Measurements from ENCODE around the gene SMPD3. TPM values are rescaled to one million over a fixed set of nuclear protein-coding genes. Genes with fewer than 3 reads are reported as not detected.

Gene SMPD3
- total and polyA plus RNA-seq, 2 of the 8 experiments (the other 6 are each of a cell fraction or from before 2014, with no cell fraction given) = 0.39 to 1.3 TPM

GRCh38 chr16:68343137-68343536 lies 105.2 kb downstream of the SMPD3 start:
- Histone ChIP-seq H3K56ac (replicated peaks; ENCODE audit: insufficient read length, low read depth, low read length) (no peak overlapping the region), H3K14ac (ENCODE audit: insufficient read length) (no peak overlapping the region), H2AFZ (ENCODE audit: low read length) (no peak overlapping the region), H3K4me1 (replicated peaks in 1 of 4; ENCODE audit: control insufficient read depth in 3 of 4, insufficient read depth in 4 of 4, low read length in 3 of 4) (no peaks in the 10 kb centered on the region), H2BK12ac (ENCODE audit: low read depth, low read length) (no peak overlapping the region), H2BK15ac (ENCODE audit: low read length) (no peak overlapping the region), H3K36me3 (ENCODE audit: control insufficient read depth in 2 of 4, insufficient read depth in 4 of 4, low read length in 3 of 4) (peaks cover 17 to 49% (median 26%) of the 10 kb centered on the region in 4 experiments), H3K79me2 (ENCODE audit: control insufficient read depth in 1 of 2, insufficient read depth in 2 of 2, low read length in 2 of 2) (no peaks in the 10 kb centered on the region), H2AK5ac (ENCODE audit: low read depth, low read length) (no peak overlapping the region), H4K91ac (replicated peaks; ENCODE audit: insufficient read length, low read length) (no peak overlapping the region), H3K79me1 (ENCODE audit: low read depth, low read length) (peaks cover 2% of the 10 kb centered on the region; the same call in 1 of the 2 replicates), H4K8ac (ENCODE audit: extremely low read depth, insufficient read depth, low read length) (no peak overlapping the region), H3K4me3 (ENCODE audit: extremely low read depth in 1 of 4, insufficient read depth in 2 of 4, low read depth in 3 of 4, low read length in 4 of 4) (no peak overlapping the region), H3K9me3 (ENCODE audit: insufficient read depth in 2 of 2, low read depth in 1 of 2, low read length in 1 of 2) (no peaks in the 10 kb centered on the region), H3K27me3 (replicated peaks in 1 of 4; ENCODE audit: control insufficient read depth in 3 of 4, extremely low read depth in 1 of 4, insufficient read depth in 3 of 4, low read length in 3 of 4) (no peaks in the 10 kb centered on the region; a peak in 1 of 7 replicates), H2BK5ac (ENCODE audit: low read depth, low read length) (no peak overlapping the region), H3K4ac (replicated peaks; ENCODE audit: insufficient read length, low read depth, low read length) (no peak overlapping the region), H3K27ac (ENCODE audit: low read depth, low read length) (no peak overlapping the region), H3K23ac (ENCODE audit: insufficient read length) (no peak overlapping the region), H4K20me1 (replicated peaks in 1 of 2; ENCODE audit: control insufficient read depth in 1 of 2, insufficient read depth in 2 of 2, low read length in 2 of 2) (peaks cover 1 to 2% of the 10 kb centered on the region in 2 experiments), H3K9ac (replicated peaks in 1 of 4; ENCODE audit: extremely low read depth in 1 of 4, low read depth in 3 of 4, low read length in 3 of 4) (no peak overlapping the region), H3K18ac (ENCODE audit: extremely low read depth, low read length) (no peak overlapping the region), H2BK120ac (replicated peaks; ENCODE audit: low read depth, low read length) (no peak overlapping the region), H3K4me2 (ENCODE audit: insufficient read depth in 1 of 2, low read depth in 2 of 2, low read length in 2 of 2) (no peak overlapping the region), H2BK20ac (ENCODE audit: low read length) (no peak overlapping the region), H3K23me2 (ENCODE audit: low read depth, low read length) (no peaks in the 10 kb centered on the region; the same call in 1 of the 2 replicates), H4K5ac (ENCODE audit: insufficient read length, low read depth, low read length) (no peak overlapping the region)
- POLR2A ChIA-PET (ENCODE audit: partially characterized antibody) = no interaction called here
- CTCF ChIA-PET (ENCODE audit: partially characterized antibody) = interaction anchor here (1.0 to 2.9 kb wide), 5 partner anchors 12 to 82 kb away, joined by 4 to 10 read pairs (median 6); partner anchors contain the start of gene SLC7A6
- FAIRE-seq = no peak
- DNase-seq (ENCODE audit: low read depth in 1 of 2, low spot score in 2 of 2) = no peak
- TF ChIP-seq GABPA (IDR thresholded peaks at IDR 0.05; ENCODE audit: borderline replicate concordance, insufficient read depth, low read length) (no peak), ASH2L (IDR thresholded peaks at IDR 0.05; ENCODE audit: low read length) (no peak), SIX5 (IDR thresholded peaks at IDR 0.05; ENCODE audit: low read depth, low read length) (no peak), TEAD4 (IDR thresholded peaks at IDR 0.05; ENCODE audit: low read depth, low read length) (no peak), RXRA (IDR thresholded peaks at IDR 0.05; ENCODE audit: insufficient read depth, low read depth, low read length) (no peak), CEBPB (IDR thresholded peaks at IDR 0.05; ENCODE audit: low read depth, low read length) (no peak), GTF2F1 (IDR thresholded peaks at IDR 0.05; ENCODE audit: borderline replicate concordance, low read depth, low read length) (no peak), NANOG (IDR thresholded peaks at IDR 0.05; ENCODE audit: insufficient read depth, low read depth, low read length, poor library complexity, severe bottlenecking) (no peak), TAF1 (IDR thresholded peaks at IDR 0.05; ENCODE audit: low read depth, low read length) (no peak), TCF12 (IDR thresholded peaks at IDR 0.05; ENCODE audit: low read depth, low read length) (no peak), POLR2A (IDR thresholded peaks at IDR 0.05; ENCODE audit: control extremely low read depth in 1 of 2, low read depth in 2 of 2, low read length in 2 of 2) (no peak), MAFK (IDR thresholded peaks at IDR 0.05; ENCODE audit: low read depth, low read length) (no peak), HDAC6 (IDR thresholded peaks at IDR 0.05; ENCODE audit: low read depth, low read length) (no peak), CREB1 (IDR thresholded peaks at IDR 0.05) (no peak), BRCA1 (IDR thresholded peaks at IDR 0.05; ENCODE audit: low read depth, low read length) (no peak), TAF7 (optimal IDR thresholded peaks at IDR 0.05; ENCODE audit: borderline replicate concordance, low read depth, low read length) (no peak), TBP (IDR thresholded peaks at IDR 0.05; ENCODE audit: low read depth, low read length) (no peak)
- 93% methylated on average over 7 of the region's 7 CpGs; no CpG with 5 or more reads in 1 of the 2 experiments for WGBS, 2 experiments (ENCODE audit: extremely low coverage in 1 of 2, insufficient coverage in 1 of 2, insufficient read length in 1 of 2, insufficient replicate concordance in 2 of 2, low coverage in 1 of 2, low lambda C conversion rate in 2 of 2, missing lambda C conversion rate in 1 of 2)
